H1 (cell line): ENCODE results near the gene DNAH10. TPM values are rescaled to one million over a fixed set of nuclear protein-coding genes. Genes with fewer than 3 reads are reported as not detected.

Source experiments
- CTCF ChIA-PET: fragments of 300-600 bp; sonication (Branson Sonifier 250); formaldehyde crosslinking; loops from one replicate; lab custom pipeline; 2021; ENCODE audit not compliant: partially characterized antibody; lab: Charles Lee
- POLR2A ChIA-PET: fragments of 300-600 bp; sonication (Branson Sonifier 250); formaldehyde crosslinking; loops from one replicate; lab custom pipeline; 2021; ENCODE audit warnings: inconsistent platforms; ENCODE audit not compliant: partially characterized antibody; lab: Charles Lee
- DNase-seq, 2 experiments: peaks; one replicate each; pipeline versions ENCODE4 v3.0.0 to v3.0.0-alpha.2; 2010 to 2022; ENCODE audit warnings: low spot score in 2 of 2, low read depth in 1 of 2, mixed read lengths in 1 of 2
- FAIRE-seq: peaks from 2 replicates; lab custom pipeline; 2011; peaks lifted over from hg19 to GRCh38; lab: Jason Lieb, UNC
- H2AFZ ChIP-seq: 2 replicates; pipeline ENCODE4 v1.8.1; 2012; ENCODE audit warnings: low read length, inconsistent platforms
- H2AK5ac ChIP-seq: 2 replicates; pipeline ENCODE4 v1.6.1; 2013; ENCODE audit warnings: low read depth, low read length
- H2BK120ac ChIP-seq: replicated peaks from 2 replicates; pipeline ENCODE3; 2013; ENCODE audit warnings: low read depth, low read length, inconsistent platforms
- H2BK12ac ChIP-seq: 2 replicates; pipeline ENCODE4 v1.6.1; 2013; ENCODE audit warnings: low read depth, low read length
- H2BK15ac ChIP-seq: 2 replicates; pipeline ENCODE4 v1.6.1; 2013; ENCODE audit warnings: low read length
- H2BK20ac ChIP-seq: 2 replicates; pipeline ENCODE4 v1.6.1; 2013; ENCODE audit warnings: low read length
- H2BK5ac ChIP-seq: 2 replicates; pipeline ENCODE4 v1.6.1; 2013; ENCODE audit warnings: low read depth, low read length
- H3K14ac ChIP-seq: 2 replicates; pipeline ENCODE4 v1.6.1; 2013; ENCODE audit warnings: inconsistent platforms; ENCODE audit not compliant: insufficient read length
- H3K18ac ChIP-seq: 2 replicates; pipeline ENCODE4 v1.6.1; 2013; ENCODE audit warnings: low read length; ENCODE audit errors: extremely low read depth
- H3K23ac ChIP-seq: 2 replicates; pipeline ENCODE4 v1.6.1; 2013; ENCODE audit warnings: inconsistent platforms; ENCODE audit not compliant: insufficient read length
- H3K23me2 ChIP-seq: 2 replicates; pipeline ENCODE4 v1.6.1; 2013; ENCODE audit warnings: low read depth, low read length
- H3K27ac ChIP-seq: 2 replicates; pipeline ENCODE4 v1.6.1; 2011; ENCODE audit warnings: low read depth, low read length, inconsistent platforms
- H3K27me3 ChIP-seq, 4 experiments: replicated peaks in 1 of 4; 1 replicate in 1 of 4; 2 replicates in 3 of 4; pipeline versions ENCODE4 v1.6.1 to v1.8.1; 2011 to 2013; ENCODE audit warnings: low read length in 3 of 4, mild to moderate bottlenecking in 3 of 4, inconsistent platforms in 2 of 4, mixed read lengths in 2 of 4, moderate library complexity in 1 of 4; ENCODE audit not compliant: control insufficient read depth in 3 of 4, insufficient read depth in 3 of 4; ENCODE audit errors: extremely low read depth in 1 of 4
- H3K36me3 ChIP-seq, 4 experiments: 2 replicates each; pipeline versions ENCODE4 v1.6.1 to v1.8.1; 2011 to 2013; ENCODE audit warnings: mild to moderate bottlenecking in 4 of 4, low read length in 3 of 4, moderate library complexity in 2 of 4, control low read depth in 1 of 4, inconsistent platforms in 1 of 4; ENCODE audit not compliant: insufficient read depth in 4 of 4, control insufficient read depth in 2 of 4
- H3K4ac ChIP-seq: replicated peaks from 2 replicates; pipeline ENCODE3; 2013; ENCODE audit warnings: low read length, low read depth, mixed read lengths, inconsistent platforms; ENCODE audit not compliant: insufficient read length
- H3K4me1 ChIP-seq, 4 experiments: replicated peaks in 1 of 4; 1 replicate in 1 of 4; 2 replicates in 3 of 4; pipeline versions ENCODE4 v1.6.1 to v1.8.1; 2011 to 2013; ENCODE audit warnings: low read length in 3 of 4, inconsistent platforms in 2 of 4, mixed read lengths in 1 of 4; ENCODE audit not compliant: insufficient read depth in 4 of 4, control insufficient read depth in 3 of 4
- H3K4me2 ChIP-seq, 2 experiments: 2 replicates each; pipeline versions ENCODE4 v1.6.1 to v1.8.1; 2011 to 2013; ENCODE audit warnings: low read depth in 2 of 2, low read length in 2 of 2, control low read depth in 1 of 2, inconsistent platforms in 1 of 2, mild to moderate bottlenecking in 1 of 2; ENCODE audit not compliant: insufficient read depth in 1 of 2
- H3K4me3 ChIP-seq, 4 experiments: fragments of 200-600, 300-600 bp in 1 of 4; sonication (generic), shearing (Covaris generic), sonication (Bioruptor Twin) in 1 of 4; 2 replicates each; pipeline versions ENCODE4 v1.5.1 to v1.8.1; 2011 to 2016; ENCODE audit warnings: low read length in 4 of 4, low read depth in 3 of 4, control low read depth in 2 of 4, inconsistent platforms in 2 of 4, mild to moderate bottlenecking in 2 of 4, mixed read lengths in 1 of 4, moderate library complexity in 1 of 4; ENCODE audit not compliant: insufficient read depth in 2 of 4; ENCODE audit errors: extremely low read depth in 1 of 4
- H3K56ac ChIP-seq: replicated peaks from 2 replicates; pipeline ENCODE3; 2013; ENCODE audit warnings: low read depth, mild to moderate bottlenecking, mixed read lengths, low read length, inconsistent platforms; ENCODE audit not compliant: insufficient read length
- H3K79me1 ChIP-seq: 2 replicates; pipeline ENCODE4 v1.6.1; 2013; ENCODE audit warnings: low read depth, low read length, control low read depth
- H3K79me2 ChIP-seq, 2 experiments: 2 replicates each; pipeline versions ENCODE4 v1.6.1 to v1.8.1; 2012 to 2013; ENCODE audit warnings: low read length in 2 of 2, mild to moderate bottlenecking in 2 of 2, inconsistent platforms in 1 of 2; ENCODE audit not compliant: insufficient read depth in 2 of 2, control insufficient read depth in 1 of 2
- H3K9ac ChIP-seq, 4 experiments: replicated peaks in 1 of 4; 1 replicate in 1 of 4; 2 replicates in 3 of 4; pipeline versions ENCODE4 v1.6.1 to v1.8.1; 2011 to 2013; ENCODE audit warnings: low read depth in 3 of 4, low read length in 3 of 4, control low read depth in 2 of 4, mild to moderate bottlenecking in 2 of 4, moderate library complexity in 2 of 4, inconsistent platforms in 1 of 4; ENCODE audit errors: extremely low read depth in 1 of 4
- H3K9me3 ChIP-seq, 2 experiments: 2 replicates each; pipeline versions ENCODE4 v1.6.1 to v1.8.1; 2012 to 2013; ENCODE audit warnings: mild to moderate bottlenecking in 2 of 2, moderate library complexity in 2 of 2, control low read depth in 1 of 2, inconsistent platforms in 1 of 2, low read depth in 1 of 2, low read length in 1 of 2, mixed read lengths in 1 of 2; ENCODE audit not compliant: insufficient read depth in 2 of 2
- H4K20me1 ChIP-seq, 2 experiments: replicated peaks in 1 of 2; 2 replicates each; pipeline versions ENCODE3 to v1.8.1; 2011 to 2013; ENCODE audit warnings: inconsistent platforms in 2 of 2, low read length in 2 of 2, mild to moderate bottlenecking in 1 of 2; ENCODE audit not compliant: insufficient read depth in 2 of 2, control insufficient read depth in 1 of 2
- H4K5ac ChIP-seq: 2 replicates; pipeline ENCODE4 v1.6.1; 2013; ENCODE audit warnings: low read length, low read depth, mixed read lengths, inconsistent platforms; ENCODE audit not compliant: insufficient read length
- H4K8ac ChIP-seq: 2 replicates; pipeline ENCODE4 v1.8.0; 2013; ENCODE audit warnings: mild to moderate bottlenecking, moderate library complexity, low read length, inconsistent platforms; ENCODE audit not compliant: insufficient read depth; ENCODE audit errors: extremely low read depth
- H4K91ac ChIP-seq: replicated peaks from 2 replicates; pipeline ENCODE3; 2013; ENCODE audit warnings: low read length, mixed read lengths, inconsistent platforms; ENCODE audit not compliant: insufficient read length
- CTCF ChIP-seq, 3 experiments: IDR thresholded peaks; 1 replicate in 2 of 3; 2 replicates in 1 of 3; pipeline versions ENCODE4 v1.5.1 to v1.6.1; 2011; ENCODE audit warnings: low read length in 3 of 3, mild to moderate bottlenecking in 3 of 3, inconsistent platforms in 2 of 3, low read depth in 1 of 3, moderate library complexity in 1 of 3; ENCODE audit not compliant: insufficient read depth in 1 of 3; ENCODE audit errors: control extremely low read depth in 1 of 3
- JUND ChIP-seq: IDR thresholded peaks from 2 replicates; pipeline ENCODE4 v1.6.1; 2011; ENCODE audit warnings: mild to moderate bottlenecking, improper control_type of control experiment, low read length
- RAD21 ChIP-seq, 2 experiments: IDR thresholded peaks in 1 of 2; conservative IDR thresholded peaks in 1 of 2; 2 replicates each; pipeline ENCODE4 v1.6.1; 2011; ENCODE audit warnings: low read depth in 2 of 2, low read length in 2 of 2, improper control_type of control experiment in 1 of 2, inconsistent platforms in 1 of 2, mild to moderate bottlenecking in 1 of 2, moderate library complexity in 1 of 2
- SIN3A ChIP-seq, 2 experiments: IDR thresholded peaks in 1 of 2; conservative IDR thresholded peaks in 1 of 2; 2 replicates each; pipeline ENCODE4 v1.6.1; 2011 to 2012; ENCODE audit warnings: low read length in 2 of 2, improper control_type of control experiment in 1 of 2, low read depth in 1 of 2, mild to moderate bottlenecking in 1 of 2
- WGBS, 2 experiments: shearing (Covaris generic) in 1 of 2; methylation state at CpG; one replicate each; pipeline versions ENCODE4 v1.1.6 to v1.1.7; 2013 to 2015; ENCODE audit warnings: low lambda C conversion rate in 2 of 2, mixed read lengths in 2 of 2, inconsistent platforms in 1 of 2, low coverage in 1 of 2, missing lambda C conversion rate in 1 of 2; ENCODE audit not compliant: insufficient replicate concordance in 2 of 2, insufficient coverage in 1 of 2, insufficient read length in 1 of 2; ENCODE audit errors: extremely low coverage in 1 of 2, missing lambda C conversion rate in 1 of 2; 5-methylcytosine and 5-hydroxymethylcytosine counted together
- polyA plus RNA-seq, 7 experiments: library from polyadenylated mRNA; depleted of rRNA in 3 of 7; stranded (reverse) in 5 of 7; unstranded in 2 of 7; fragments of >200 nt in 5 of 7; fragments of 200-250 nt in 2 of 7; gene quantifications; 1 replicate in 5 of 7; 2 replicates in 1 of 7; 4 replicates in 1 of 7; pipeline versions ENCODE4 v1.2.1 to v1.2.3, GENCODE V29; 2011 to 2013; ENCODE audit warnings: missing spikeins in 2 of 7, mixed read lengths in 2 of 7
- total RNA-seq: library from RNA; stranded (reverse); fragmentation: NEBNext Ultra II Directional; extraction: Animal tissue kit (Norgen Biotek cat#: 25700); gene quantifications from 2 replicates; pipeline ENCODE4 v1.2.1, GENCODE V29; 2021

DNAH10 gene
- total and polyA plus RNA-seq, 2 of the 8 experiments (the other 6 are each of a cell fraction or from before 2014, with no cell fraction given), result 0.02 to 0.24 TPM

GRCh38 chr12:123931686-123932321, 169.7 kb downstream of the DNAH10 start:
- H3K23ac ChIP-seq, result no peak overlapping the region
- no peak overlapping the region for H4K8ac ChIP-seq
- POLR2A ChIA-PET, result no interaction called here
- no peaks in the 10 kb centered on the region for H3K9me3 ChIP-seq
- no peak overlapping the region for H3K56ac ChIP-seq
- no peak overlapping the region for H3K4me3 ChIP-seq
- H3K4me2 ChIP-seq, result no peak overlapping the region
- no peak overlapping the region for H2AK5ac ChIP-seq
- no peak overlapping the region for H4K91ac ChIP-seq
- H3K9ac ChIP-seq, result no peak overlapping the region
- no peak for FAIRE-seq
- peaks cover 0 to 2% (median 0%) of the 10 kb centered on the region in 4 experiments; a peak in 1 of 7 replicates for H3K27me3 ChIP-seq
- no peak overlapping the region for H4K5ac ChIP-seq
- H3K79me2 ChIP-seq, result no peaks in the 10 kb centered on the region
- no peak overlapping the region for H3K18ac ChIP-seq
- no peak overlapping the region for H2BK15ac ChIP-seq
- no peak overlapping the region for H3K4ac ChIP-seq
- H3K23me2 ChIP-seq, result no peaks in the 10 kb centered on the region
- H2BK20ac ChIP-seq, result no peak overlapping the region
- no peak for DNase-seq
- H2BK5ac ChIP-seq, result no peak overlapping the region
- no peak overlapping the region for H2BK12ac ChIP-seq
- H3K4me1 ChIP-seq, result no peaks in the 10 kb centered on the region
- no peaks in the 10 kb centered on the region for H3K79me1 ChIP-seq
- H3K36me3 ChIP-seq, result no peaks in the 10 kb centered on the region
- TF ChIP-seq RAD21 (IDR thresholded peaks at IDR 0.05 in 1 of 2, conservative IDR thresholded peaks at IDR 0.05 in 1 of 2; ENCODE audit: low read depth in 2 of 2, low read length in 2 of 2) (peak; percentile 15 to 30; a peak in 2 of 4 replicates), SIN3A (conservative IDR thresholded peaks at IDR 0.05 in 1 of 2, IDR thresholded peaks at IDR 0.05 in 1 of 2; ENCODE audit: low read depth in 1 of 2, low read length in 2 of 2) (no peak), CTCF (IDR thresholded peaks at IDR 0.05; ENCODE audit: control extremely low read depth in 1 of 3, insufficient read depth in 1 of 3, low read depth in 1 of 3, low read length in 3 of 3) (peak in 2 of 3 experiments; percentile 30 to 39; a peak in 2 of 4 replicates), JUND (no peak)
- no peak overlapping the region for H2AFZ ChIP-seq
- no peak overlapping the region for H3K27ac ChIP-seq
- H4K20me1 ChIP-seq, result no peaks in the 10 kb centered on the region
- H3K14ac ChIP-seq, result no peak overlapping the region
- CTCF ChIA-PET, result interaction anchor here (0.7 to 4.5 kb wide), 8 partner anchors 9 to 46 kb away, joined by 3 to 17 read pairs (median 4); no protein-coding TSS in a partner anchor
- H2BK120ac ChIP-seq, result no peak overlapping the region
- 81% methylated on average over 14 of the region's 14 CpGs; no CpG with 5 or more reads in 1 of the 2 experiments for WGBS, 2 experiments
